GM12801 (cell line): Measurements from ENCODE around the gene BLOC1S1.

Source experiments
- CTCF ChIP-seq: IDR thresholded peaks from one replicate; pipeline ENCODE4 v1.5.1; 2011; ENCODE audit warnings: control low read depth; ENCODE audit not compliant: insufficient read length; ENCODE audit errors: extremely low read depth

Gene BLOC1S1

GRCh38 chr12:55716582-55716957 is 724 bp downstream of the BLOC1S1 start:
- TF ChIP-seq CTCF: no peak

GRCh38 chr12:55717011-55718007 is 1.5 kb downstream of the BLOC1S1 start:
- no peak for TF ChIP-seq CTCF

GRCh38 chr12:55718015-55718414 is 2.2 kb downstream of the BLOC1S1 start:
- no peak for TF ChIP-seq CTCF

GRCh38 chr12:55718624-55719275 is 2.9 kb downstream of the BLOC1S1 start:
- TF ChIP-seq CTCF: no peak

- TF ChIP-seq CTCF: no peak
These were observed 3.5 kb downstream of the BLOC1S1 start for GRCh38 chr12:55719371-55719770.

DNA sequence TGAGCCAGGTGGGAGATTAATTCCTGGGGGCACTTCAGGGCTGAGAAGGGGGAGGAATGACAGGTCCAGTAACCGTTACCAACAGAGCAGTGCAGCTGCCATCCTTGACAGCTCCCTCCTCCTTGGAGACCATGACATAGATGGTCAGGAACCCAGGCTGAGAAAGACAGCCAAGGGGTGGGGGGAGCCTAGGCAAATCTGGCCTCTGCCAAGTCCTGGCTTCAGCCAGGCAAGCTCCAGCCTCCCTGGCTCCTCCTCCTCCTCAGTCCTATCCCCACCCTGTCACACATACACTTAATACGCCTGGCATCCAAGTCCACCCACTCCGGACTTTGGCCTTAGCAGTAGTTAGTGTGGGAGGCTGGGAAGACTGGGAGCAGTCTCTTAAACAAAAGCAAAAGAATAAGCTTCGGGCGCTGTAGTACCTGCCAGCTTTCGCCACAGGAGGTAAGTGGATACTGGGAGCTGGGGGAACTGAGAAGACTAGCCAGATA is 4.3 kb downstream of the BLOC1S1 start, which contains the start of gene RDH5:
TSS of gene RDH5 (plus strand) at position 323 of the 494 bp plus-strand sequence. CDS start 792 bp downstream, outside the sequence.
- TF ChIP-seq CTCF: no peak

DNA sequence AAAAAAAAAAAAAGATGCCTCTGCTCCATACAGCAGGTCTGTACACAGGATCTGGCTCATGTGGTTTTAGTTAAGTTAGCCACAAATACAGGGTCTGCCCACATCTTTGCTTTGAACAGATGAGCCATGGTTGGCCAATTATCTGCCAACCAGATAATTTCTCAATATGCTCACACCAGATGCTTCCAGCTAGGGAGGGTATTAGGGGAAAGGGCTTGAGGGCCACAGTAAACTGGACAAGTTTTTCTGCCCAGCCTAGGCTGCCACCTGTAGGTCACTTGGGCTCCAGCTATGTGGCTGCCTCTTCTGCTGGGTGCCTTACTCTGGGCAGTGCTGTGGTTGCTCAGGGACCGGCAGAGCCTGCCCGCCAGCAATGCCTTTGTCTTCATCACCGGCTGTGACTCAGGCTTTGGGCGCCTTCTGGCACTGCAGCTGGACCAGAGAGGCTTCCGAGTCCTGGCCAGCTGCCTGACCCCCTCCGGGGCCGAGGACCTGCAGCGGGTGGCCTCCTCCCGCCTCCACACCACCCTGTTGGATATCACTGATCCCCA is 5.1 kb downstream of the BLOC1S1 start:
- TF ChIP-seq CTCF: no peak
